Measurements from ENCODE around the gene HECW1. TPM values are rescaled to one million over a fixed set of nuclear protein-coding genes. Genes with fewer than 3 reads are reported as not detected.

HECW1 gene
- total RNA-seq, 1 donor from 2014 or later = not detected

DNA sequence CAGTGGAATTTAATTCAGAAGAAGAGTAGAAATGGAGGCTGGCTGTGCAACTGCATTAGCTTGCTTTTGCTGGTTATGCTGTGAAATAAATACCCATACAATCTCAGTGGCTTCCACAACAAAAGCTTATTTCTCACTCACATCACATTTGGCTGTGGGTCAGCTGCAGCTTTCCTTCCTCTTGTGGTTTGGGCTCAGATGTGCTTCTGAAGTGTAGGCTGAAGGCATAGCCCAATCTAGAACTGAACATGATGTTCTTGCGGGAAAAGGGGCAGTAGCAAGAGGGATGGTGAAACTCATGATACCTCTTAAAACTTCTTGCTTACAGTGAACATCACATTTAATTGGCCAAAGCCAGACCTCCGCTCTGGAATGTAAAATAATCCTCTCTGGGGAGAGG is 119.9 kb downstream of the HECW1 start:
- TF ChIP-seq, protein P1, sequence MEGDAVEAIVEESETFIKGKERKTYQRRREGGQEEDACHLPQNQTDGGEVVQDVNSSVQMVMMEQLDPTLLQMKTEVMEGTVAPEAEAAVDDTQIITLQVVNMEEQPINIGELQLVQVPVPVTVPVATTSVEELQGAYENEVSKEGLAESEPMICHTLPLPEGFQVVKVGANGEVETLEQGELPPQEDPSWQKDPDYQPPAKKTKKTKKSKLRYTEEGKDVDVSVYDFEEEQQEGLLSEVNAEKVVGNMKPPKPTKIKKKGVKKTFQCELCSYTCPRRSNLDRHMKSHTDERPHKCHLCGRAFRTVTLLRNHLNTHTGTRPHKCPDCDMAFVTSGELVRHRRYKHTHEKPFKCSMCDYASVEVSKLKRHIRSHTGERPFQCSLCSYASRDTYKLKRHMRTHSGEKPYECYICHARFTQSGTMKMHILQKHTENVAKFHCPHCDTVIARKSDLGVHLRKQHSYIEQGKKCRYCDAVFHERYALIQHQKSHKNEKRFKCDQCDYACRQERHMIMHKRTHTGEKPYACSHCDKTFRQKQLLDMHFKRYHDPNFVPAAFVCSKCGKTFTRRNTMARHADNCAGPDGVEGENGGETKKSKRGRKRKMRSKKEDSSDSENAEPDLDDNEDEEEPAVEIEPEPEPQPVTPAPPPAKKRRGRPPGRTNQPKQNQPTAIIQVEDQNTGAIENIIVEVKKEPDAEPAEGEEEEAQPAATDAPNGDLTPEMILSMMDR (conservative IDR thresholded peaks at IDR 0.05; ENCODE audit: low read depth, low read length) = no peak
- no peak for DNase-seq (ENCODE audit: low read depth)
- no peak overlapping the region for H3K4me3 ChIP-seq (ENCODE audit: low read depth, low read length)

DNA sequence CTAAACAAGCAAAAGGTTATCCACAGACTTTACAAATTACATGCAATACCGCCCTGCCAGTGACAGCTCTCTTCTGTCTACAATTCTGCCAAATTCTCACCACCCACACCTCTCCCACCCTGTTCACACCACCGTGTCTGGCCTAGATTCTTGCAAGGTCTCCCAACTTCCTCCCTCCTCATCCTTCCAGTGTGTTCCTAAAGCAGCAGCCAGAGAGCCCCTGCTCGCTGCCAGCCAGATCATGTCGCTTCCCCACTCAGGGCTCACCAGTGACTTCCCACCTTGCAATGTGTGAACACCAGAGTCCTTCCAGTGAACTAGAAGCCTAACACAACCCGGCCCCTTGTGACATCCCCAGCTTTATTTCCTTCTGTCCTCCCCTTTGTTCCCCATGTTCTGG is 121.6 kb downstream of the HECW1 start:
- no peak for DNase-seq (ENCODE audit: low read depth)
- H3K4me3 ChIP-seq (ENCODE audit: low read depth, low read length) = no peak overlapping the region
- TF ChIP-seq, protein P1 (conservative IDR thresholded peaks at IDR 0.05; ENCODE audit: low read depth, low read length) = no peak

DNA sequence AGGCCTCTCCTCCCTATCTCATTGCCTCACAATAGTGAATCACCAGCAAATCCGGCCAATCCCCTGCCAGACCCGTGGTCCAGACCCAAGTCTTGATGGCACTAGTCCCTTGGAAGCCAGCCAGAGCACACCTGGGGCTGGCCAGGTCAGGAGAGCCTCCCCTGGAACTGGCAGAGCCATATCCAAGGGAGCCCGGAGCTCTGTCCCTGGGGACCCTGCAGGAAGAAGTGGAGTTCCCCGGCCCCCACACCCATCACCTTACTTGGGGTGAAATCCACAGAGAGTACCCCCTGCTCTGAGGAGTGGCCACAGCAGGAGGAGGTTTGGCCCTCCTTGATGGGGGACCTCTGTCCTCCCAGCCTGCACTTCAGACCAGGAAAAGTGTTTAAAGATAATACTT is 122.5 kb downstream of the HECW1 start:
- TF ChIP-seq, protein P1 (conservative IDR thresholded peaks at IDR 0.05; ENCODE audit: low read depth, low read length) = no peak
- H3K4me3 ChIP-seq (ENCODE audit: low read depth, low read length) = no peak overlapping the region
- no peak for DNase-seq (ENCODE audit: low read depth)

DNA sequence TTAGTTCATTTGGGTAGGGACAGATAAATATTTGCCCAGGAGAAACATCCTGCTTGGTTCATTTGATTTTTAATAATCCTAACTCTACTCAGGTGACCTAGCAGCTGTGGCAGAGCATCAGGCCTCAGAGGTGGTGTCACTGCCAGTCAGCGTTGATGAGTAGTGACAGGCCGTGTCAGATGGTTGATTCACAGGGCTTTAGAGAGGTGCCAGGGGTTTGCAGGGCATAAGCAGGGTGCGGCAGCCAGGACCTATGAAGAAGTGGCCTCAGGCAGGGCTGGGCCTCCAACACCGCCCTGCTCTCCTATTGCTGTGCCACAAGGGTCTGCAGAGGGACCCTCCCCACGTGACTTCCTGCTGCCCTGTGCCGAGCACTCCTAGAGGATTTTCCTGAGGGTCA is 128.1 kb downstream of the HECW1 start:
- DNase-seq (ENCODE audit: low read depth) = no peak
- TF ChIP-seq, protein P1 (conservative IDR thresholded peaks at IDR 0.05; ENCODE audit: low read depth, low read length) = no peak
- no peak overlapping the region for H3K4me3 ChIP-seq (ENCODE audit: low read depth, low read length)

DNA sequence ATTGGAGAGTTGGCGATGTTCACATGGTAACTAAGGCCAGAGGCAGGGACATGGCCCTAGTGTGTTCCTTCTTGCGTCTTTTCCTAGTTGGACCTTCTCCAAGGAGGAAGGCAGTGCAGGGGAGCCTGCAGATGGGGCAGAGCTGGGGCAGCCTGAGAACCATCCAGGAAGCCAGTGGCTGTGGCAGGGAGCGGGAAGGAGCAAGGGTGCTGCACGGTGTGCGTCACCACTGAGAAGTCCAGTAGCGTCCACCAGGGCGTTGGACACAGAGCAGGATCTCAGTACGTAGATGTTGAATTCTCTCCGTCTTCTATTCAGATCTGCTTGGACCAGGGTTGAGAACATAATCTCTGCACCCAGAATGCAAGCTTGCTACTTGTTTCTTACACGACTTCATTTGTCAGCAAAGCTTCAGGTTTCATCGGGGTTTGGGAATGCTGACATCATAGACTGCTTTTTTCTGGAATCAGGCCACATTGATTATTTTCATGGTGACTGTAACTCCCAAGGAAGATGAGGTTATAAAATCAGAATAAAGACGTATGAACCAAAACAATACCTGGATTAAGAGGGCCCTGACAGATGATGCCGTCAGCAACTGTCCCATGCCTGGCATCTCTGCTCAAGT is 130.3 kb downstream of the HECW1 start:
- H3K4me3 ChIP-seq (ENCODE audit: low read depth, low read length) = no peak overlapping the region
- DNase-seq (ENCODE audit: low read depth) = no peak
- TF ChIP-seq, protein P1 (conservative IDR thresholded peaks at IDR 0.05; ENCODE audit: low read depth, low read length) = no peak

DNA sequence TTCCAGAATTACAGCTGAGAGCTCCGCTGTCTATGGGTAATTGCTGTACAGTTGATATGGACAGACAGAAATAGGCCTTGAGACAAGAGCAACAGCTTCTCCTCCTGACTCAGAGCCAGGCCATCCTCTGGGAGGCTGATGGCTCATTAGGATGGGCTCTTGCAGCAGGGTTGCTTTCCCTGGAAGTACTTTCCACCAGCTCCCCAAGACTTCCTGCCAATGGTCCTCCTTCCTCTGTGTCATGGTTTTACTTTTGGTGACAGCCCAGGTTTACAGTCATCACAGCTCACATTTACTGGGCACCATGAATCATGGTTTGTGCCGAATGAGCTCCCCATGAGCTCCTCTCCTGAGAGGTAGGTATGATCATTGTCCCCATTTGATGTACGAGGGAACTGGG is 131.8 kb downstream of the HECW1 start:
- no peak overlapping the region for H3K4me3 ChIP-seq (ENCODE audit: low read depth, low read length)
- TF ChIP-seq, protein P1 (conservative IDR thresholded peaks at IDR 0.05; ENCODE audit: low read depth, low read length) = no peak
- DNase-seq (ENCODE audit: low read depth) = no peak

DNA sequence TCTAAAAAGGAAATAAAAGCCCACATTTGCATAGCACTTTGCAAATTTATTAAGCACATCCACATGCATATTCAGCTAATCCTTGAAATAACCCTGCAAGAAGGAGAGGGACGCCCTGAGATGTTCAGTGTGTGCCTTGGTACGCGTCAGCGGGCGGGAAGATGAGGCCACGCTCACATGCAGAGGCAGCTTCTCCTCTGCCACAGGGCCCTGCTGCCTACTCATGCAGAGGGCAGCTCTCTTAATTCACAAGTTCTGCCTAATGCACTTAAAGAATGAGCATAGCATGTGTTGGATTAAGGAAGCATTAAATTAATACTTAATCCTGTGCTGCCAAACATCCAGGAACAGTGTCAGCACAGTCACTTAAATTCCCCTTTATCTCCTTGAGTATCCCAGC is 132.3 kb downstream of the HECW1 start:
- no peak for DNase-seq (ENCODE audit: low read depth)
- no peak overlapping the region for H3K4me3 ChIP-seq (ENCODE audit: low read depth, low read length)
- TF ChIP-seq, protein P1 (conservative IDR thresholded peaks at IDR 0.05; ENCODE audit: low read depth, low read length) = no peak

Data from epithelial cell of proximal tubule (primary cell).